ENCODE data around the gene CACNA1G.

CACNA1G gene

GRCh38 chr17:50635732-50635981 is 75.1 kb downstream of the CACNA1G start:
- no peak for DNase-seq

- DNase-seq, result no peak
Observed at GRCh38 chr17:50635982-50636803, 75.7 kb downstream of the CACNA1G start.

GRCh38 chr17:50636804-50637195 is 76.3 kb downstream of the CACNA1G start:
- DNase-seq, result no peak

GRCh38 chr17:50637829-50638605 is 77.5 kb downstream of the CACNA1G start:
- DNase-seq, result no peak

GRCh38 chr17:50638606-50638965 is 78.1 kb downstream of the CACNA1G start:
- DNase-seq, result no peak

- DNase-seq, result no peak
Observed at GRCh38 chr17:50638966-50639713, 78.6 kb downstream of the CACNA1G start.

GRCh38 chr17:50640686-50641351 is 80.3 kb downstream of the CACNA1G start:
- no peak for DNase-seq

GRCh38 chr17:50641357-50641756 is 80.8 kb downstream of the CACNA1G start:
- DNase-seq, result no peak

- no peak for DNase-seq
Observed at GRCh38 chr17:50642071-50642721, 81.7 kb downstream of the CACNA1G start.

GRCh38 chr17:50642722-50643656 is 82.5 kb downstream of the CACNA1G start:
- DNase-seq, result no peak

- no peak for DNase-seq
Observed at GRCh38 chr17:50645748-50646682, 85.5 kb downstream of the CACNA1G start.

- DNase-seq, result no peak
Observed at GRCh38 chr17:50647187-50647586, 86.7 kb downstream of the CACNA1G start.

GRCh38 chr17:50649042-50649908 is 88.8 kb downstream of the CACNA1G start:
- DNase-seq, result no peak

GRCh38 chr17:50651661-50652060 is 91.1 kb downstream of the CACNA1G start:
- no peak for DNase-seq

- DNase-seq, result no peak
Observed at GRCh38 chr17:50653738-50654137, 93.2 kb downstream of the CACNA1G start.

- no peak for DNase-seq
Observed at GRCh38 chr17:50656509-50656908, 96.0 kb downstream of the CACNA1G start.

GRCh38 chr17:50657054-50657453 is 96.5 kb downstream of the CACNA1G start:
- no peak for DNase-seq

- no peak for DNase-seq
Observed at GRCh38 chr17:50657627-50658026, 97.1 kb downstream of the CACNA1G start.

GRCh38 chr17:50658616-50659015 is 98.1 kb downstream of the CACNA1G start:
- DNase-seq, result no peak

Measured in NCI-H2107 (cell line).